BE2C (cell line): ENCODE measurements around the gene SERAC1.

Source experiments
- DNase-seq: peaks from one replicate; pipeline ENCODE4 v3.0.0-alpha.2; 2020
- H3K27me3 ChIP-seq: fragments of 250-450 bp; sonication (Bioruptor Pico); 2 replicates; pipeline ENCODE4 v1.5.1; 2020; ENCODE audit warnings: mild to moderate bottlenecking
- H3K36me3 ChIP-seq: fragments of 250-450 bp; sonication (Bioruptor Pico); 2 replicates; pipeline ENCODE4 v1.5.1; 2020; ENCODE audit warnings: mild to moderate bottlenecking
- H3K4me1 ChIP-seq: fragments of 250-450 bp; sonication (Bioruptor Pico); 2 replicates; pipeline ENCODE4 v1.5.1; 2020
- H3K4me3 ChIP-seq: 2 replicates; pipeline ENCODE4 v1.5.1; 2011; ENCODE audit warnings: low read depth, low read length
- H3K9me3 ChIP-seq: fragments of 250-450 bp; sonication (Bioruptor Pico); 2 replicates; pipeline ENCODE4 v1.5.1; 2020
- CTCF ChIP-seq: IDR thresholded peaks from 2 replicates; pipeline ENCODE4 v1.5.1; 2012; ENCODE audit warnings: mild to moderate bottlenecking, low read depth, low read length

The SERAC1 gene

GRCh38 chr6:158206740-158207421 is 38.8 kb upstream of the SERAC1 start:
- H3K27me3 ChIP-seq = no peaks in the 10 kb centered on the region
- H3K4me3 ChIP-seq = no peak overlapping the region
- no peaks in the 10 kb centered on the region for H3K36me3 ChIP-seq
- no peak for TF ChIP-seq CTCF
- DNase-seq = no peak
- H3K4me1 ChIP-seq = no peaks in the 10 kb centered on the region
- H3K9me3 ChIP-seq = no peaks in the 10 kb centered on the region

GRCh38 chr6:158205169-158205944 is 37.3 kb upstream of the SERAC1 start:
- Histone ChIP-seq H3K4me1 (no peaks in the 10 kb centered on the region), H3K9me3 (no peaks in the 10 kb centered on the region), H3K36me3 (no peaks in the 10 kb centered on the region), H3K4me3 (no peak overlapping the region), H3K27me3 (no peaks in the 10 kb centered on the region)
- TF ChIP-seq CTCF = peak; percentile 57
- DNase-seq = no peak

- Histone ChIP-seq H3K36me3 (no peaks in the 10 kb centered on the region), H3K4me1 (no peaks in the 10 kb centered on the region), H3K27me3 (no peaks in the 10 kb centered on the region), H3K4me3 (no peak overlapping the region), H3K9me3 (no peaks in the 10 kb centered on the region)
- TF ChIP-seq CTCF = no peak
- no peak for DNase-seq
Measured at GRCh38 chr6:158198461-158198860, 30.4 kb upstream of the SERAC1 start.

- no peaks in the 10 kb centered on the region for H3K36me3 ChIP-seq
- no peak overlapping the region for H3K4me3 ChIP-seq
- no peaks in the 10 kb centered on the region for H3K27me3 ChIP-seq
- no peak for TF ChIP-seq CTCF
- no peaks in the 10 kb centered on the region for H3K4me1 ChIP-seq
- H3K9me3 ChIP-seq = no peaks in the 10 kb centered on the region
- no peak for DNase-seq
Measured at GRCh38 chr6:158194487-158195280, 26.6 kb upstream of the SERAC1 start.

GRCh38 chr6:158191761-158192160 is 23.7 kb upstream of the SERAC1 start:
- TF ChIP-seq CTCF = no peak
- no peak overlapping the region for H3K4me3 ChIP-seq
- H3K9me3 ChIP-seq = no peaks in the 10 kb centered on the region
- no peaks in the 10 kb centered on the region for H3K36me3 ChIP-seq
- no peak for DNase-seq
- no peaks in the 10 kb centered on the region for H3K4me1 ChIP-seq
- no peaks in the 10 kb centered on the region for H3K27me3 ChIP-seq

- Histone ChIP-seq H3K9me3 (no peaks in the 10 kb centered on the region), H3K4me1 (no peaks in the 10 kb centered on the region), H3K27me3 (no peaks in the 10 kb centered on the region), H3K4me3 (no peak overlapping the region), H3K36me3 (no peaks in the 10 kb centered on the region)
- no peak for TF ChIP-seq CTCF
- DNase-seq = no peak
Measured at GRCh38 chr6:158191032-158191431, 23.0 kb upstream of the SERAC1 start.
